ENCODE results near the gene KCTD15.

KCTD15 gene

GRCh38 chr19:33772102-33772857 lies 24.4 kb upstream of the KCTD15 start:
- DNase-seq = no peak

GRCh38 chr19:33772858-33773180 lies 23.9 kb upstream of the KCTD15 start:
- no peak for DNase-seq

GRCh38 chr19:33773704-33774624 lies 22.7 kb upstream of the KCTD15 start:
- no peak for DNase-seq

GRCh38 chr19:33774751-33775150 lies 21.9 kb upstream of the KCTD15 start:
- DNase-seq = no peak

- DNase-seq = no peak
Observed at GRCh38 chr19:33775731-33776487, 20.8 kb upstream of the KCTD15 start.

GRCh38 chr19:33777351-33777750 lies 19.3 kb upstream of the KCTD15 start:
- DNase-seq = no peak

- DNase-seq = no peak
Observed at GRCh38 chr19:33777753-33778088, 18.9 kb upstream of the KCTD15 start.

GRCh38 chr19:33778089-33778791 lies 18.4 kb upstream of the KCTD15 start:
- DNase-seq = peak; percentile 21

GRCh38 chr19:33779849-33780248 lies 16.8 kb upstream of the KCTD15 start:
- DNase-seq = no peak

GRCh38 chr19:33780251-33780650 lies 16.4 kb upstream of the KCTD15 start:
- no peak for DNase-seq

GRCh38 chr19:33780746-33781145 lies 15.9 kb upstream of the KCTD15 start:
- no peak for DNase-seq

GRCh38 chr19:33781415-33781935 lies 15.2 kb upstream of the KCTD15 start:
- no peak for DNase-seq

- DNase-seq = no peak
Observed at GRCh38 chr19:33781996-33782395, 14.7 kb upstream of the KCTD15 start.

- no peak for DNase-seq
Observed at GRCh38 chr19:33784432-33784831, 12.2 kb upstream of the KCTD15 start.

- no peak for DNase-seq
Observed at GRCh38 chr19:33785795-33786194, 10.9 kb upstream of the KCTD15 start.

GRCh38 chr19:33788676-33789075 lies 8.0 kb upstream of the KCTD15 start:
- no peak for DNase-seq

- DNase-seq = no peak
Observed at GRCh38 chr19:33789344-33789743, 7.3 kb upstream of the KCTD15 start.

GRCh38 chr19:33794683-33795369 lies 1.8 kb upstream of the KCTD15 start:
- no peak for DNase-seq

- peak; percentile 73 for DNase-seq
Observed at GRCh38 chr19:33795370-33796163, 1.1 kb upstream of the KCTD15 start.

- DNase-seq = no peak
Observed at GRCh38 chr19:33797802-33798671, 1.4 kb downstream of the KCTD15 start.
